Activated gamma-delta T cell treated with Interleukin-2 at 50 U/mL for 16 hours (primary cell): ENCODE results near the gene KRTAP5-8.
A peak's percentile ranks its signal among the peaks of the same experiment; 100 is the strongest.
"Not testable (repeated sequence)": the region's sequence is repeated elsewhere in the genome, so short reads cannot be mapped to it uniquely, and the experiment has no call there.

Experiments used
- DNase-seq: peaks from one replicate; pipeline ENCODE4 v3.0.0-alpha.2; 2020

Gene KRTAP5-8

GRCh38 chr11:71575723-71576424 is 38.0 kb downstream of the KRTAP5-8 start:
- no peak for DNase-seq

GRCh38 chr11:71576688-71577465 is 39.1 kb downstream of the KRTAP5-8 start:
- DNase-seq: not testable (repeated sequence)

- DNase-seq: no peak
Observed at GRCh38 chr11:71577469-71578004, 39.7 kb downstream of the KRTAP5-8 start.

- not testable (repeated sequence) for DNase-seq
Observed at GRCh38 chr11:71579513-71579912, 41.7 kb downstream of the KRTAP5-8 start.

GRCh38 chr11:71580057-71581003 is 42.5 kb downstream of the KRTAP5-8 start:
- DNase-seq: peak; percentile 11

- DNase-seq: no peak
Observed at GRCh38 chr11:71581826-71582225, 44.0 kb downstream of the KRTAP5-8 start.

- DNase-seq: no peak
Observed at GRCh38 chr11:71582309-71582895, 44.6 kb downstream of the KRTAP5-8 start, which contains the start of gene KRTAP5-11. TSS of gene KRTAP5-11 (minus strand) at chr11:71582875. CDS start at chr11:71582837, 38 bp downstream.

- DNase-seq: not testable (repeated sequence)
Observed at GRCh38 chr11:71582969-71583368, 45.1 kb downstream of the KRTAP5-8 start.

- DNase-seq: not testable (repeated sequence)
Observed at GRCh38 chr11:71585673-71586072, 47.8 kb downstream of the KRTAP5-8 start.

- DNase-seq: not testable (repeated sequence)
Observed at GRCh38 chr11:71588314-71588713, 50.5 kb downstream of the KRTAP5-8 start.
